ENCODE measurements around the gene ITFG1. TPM values are rescaled to one million over a fixed set of nuclear protein-coding genes. Genes with fewer than 3 reads are reported as not detected.

Gene ITFG1
- total and polyA plus RNA-seq, 9 of the 15 experiments (the other 6 are each of a cell fraction or from before 2014, with no cell fraction given), result 17.1 to 83.5 (median 35.8) TPM

GRCh38 chr16:47460711-47461597 is at the start of gene ITFG1, which contains the start of gene PHKB (continued):
- TF ChIP-seq XRCC4 (IDR thresholded peaks at IDR 0.05; ENCODE audit: extremely low read depth, insufficient read depth, insufficient read length) (no peak), TBL1XR1 (IDR thresholded peaks at IDR 0.05; ENCODE audit: low read length in 2 of 2) (no peak), ZNF75A (CRISPR knock-in tag; IDR thresholded peaks at IDR 0.05) (no peak), CUX1 (CRISPR knock-in tag; IDR thresholded peaks at IDR 0.05) (no peak), POLR2AphosphoS2 (IDR thresholded peaks at IDR 0.05; ENCODE audit: low read length) (no peak), MNT (conservative IDR thresholded peaks at IDR 0.05) (peak; percentile 64 to 82; a peak in 3 of 4 replicates), TFAM (CRISPR knock-in tag; conservative IDR thresholded peaks at IDR 0.05) (no peak), FOXA3 (CRISPR knock-in tag; conservative IDR thresholded peaks at IDR 0.05 in 1 of 2, IDR thresholded peaks at IDR 0.05 in 1 of 2) (0 out of 4 replicates have a peak, but pooled peaks of 1 of the 2 experiments have one; percentile 11), PTTG1 (tag; IDR thresholded peaks at IDR 0.05; ENCODE audit: low read depth) (no peak), TAL1 (IDR thresholded peaks at IDR 0.05) (no peak), KHSRP (IDR thresholded peaks at IDR 0.05) (no peak), ZBED1 (IDR thresholded peaks at IDR 0.05) (peak; percentile 29; the same call in 1 of the 2 replicates), IRF2 (CRISPR knock-in tag; IDR thresholded peaks at IDR 0.05) (no peak), NR2C2 (CRISPR knock-in tag; IDR thresholded peaks at IDR 0.05) (no peak), NR2C2 (tag; IDR thresholded peaks at IDR 0.05) (no peak), FOXP1 (CRISPR knock-in tag; IDR thresholded peaks at IDR 0.05) (no peak), MYNN (IDR thresholded peaks at IDR 0.05) (no peak), MYNN (CRISPR knock-in tag; IDR thresholded peaks at IDR 0.05) (no peak), CBFA2T3 (IDR thresholded peaks at IDR 0.05) (no peak)
- TF ChIP-seq, protein P1, sequence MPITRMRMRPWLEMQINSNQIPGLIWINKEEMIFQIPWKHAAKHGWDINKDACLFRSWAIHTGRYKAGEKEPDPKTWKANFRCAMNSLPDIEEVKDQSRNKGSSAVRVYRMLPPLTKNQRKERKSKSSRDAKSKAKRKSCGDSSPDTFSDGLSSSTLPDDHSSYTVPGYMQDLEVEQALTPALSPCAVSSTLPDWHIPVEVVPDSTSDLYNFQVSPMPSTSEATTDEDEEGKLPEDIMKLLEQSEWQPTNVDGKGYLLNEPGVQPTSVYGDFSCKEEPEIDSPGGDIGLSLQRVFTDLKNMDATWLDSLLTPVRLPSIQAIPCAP (CRISPR knock-in tag; IDR thresholded peaks at IDR 0.05; ENCODE audit: borderline replicate concordance), result no peak
- TF ChIP-seq, protein P2, sequence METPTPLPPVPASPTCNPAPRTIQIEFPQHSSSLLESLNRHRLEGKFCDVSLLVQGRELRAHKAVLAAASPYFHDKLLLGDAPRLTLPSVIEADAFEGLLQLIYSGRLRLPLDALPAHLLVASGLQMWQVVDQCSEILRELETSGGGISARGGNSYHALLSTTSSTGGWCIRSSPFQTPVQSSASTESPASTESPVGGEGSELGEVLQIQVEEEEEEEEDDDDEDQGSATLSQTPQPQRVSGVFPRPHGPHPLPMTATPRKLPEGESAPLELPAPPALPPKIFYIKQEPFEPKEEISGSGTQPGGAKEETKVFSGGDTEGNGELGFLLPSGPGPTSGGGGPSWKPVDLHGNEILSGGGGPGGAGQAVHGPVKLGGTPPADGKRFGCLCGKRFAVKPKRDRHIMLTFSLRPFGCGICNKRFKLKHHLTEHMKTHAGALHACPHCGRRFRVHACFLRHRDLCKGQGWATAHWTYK (CRISPR knock-in tag; IDR thresholded peaks at IDR 0.05), result no peak
